Endodermal cell (in vitro differentiated cells): ENCODE measurements around the gene VDR. TPM values are rescaled to one million over a fixed set of nuclear protein-coding genes. Genes with fewer than 3 reads are reported as not detected.

Experiments
- DNase-seq: peaks from one replicate; pipeline ENCODE4 v3.0.0-alpha.2; 2017
- H3K27ac ChIP-seq: 2 replicates; pipeline ENCODE4 v1.5.1; 2013; ENCODE audit warnings: mild to moderate bottlenecking, low read depth, low read length, moderate library complexity
- H3K27me3 ChIP-seq: 2 replicates; pipeline ENCODE4 v1.6.1; 2013; ENCODE audit warnings: mild to moderate bottlenecking, low read length, moderate library complexity; ENCODE audit not compliant: insufficient read depth, control insufficient read depth, poor library complexity, severe bottlenecking
- H3K36me3 ChIP-seq: 2 replicates; pipeline ENCODE4 v1.7.0; 2013; ENCODE audit warnings: mild to moderate bottlenecking, low read length, moderate library complexity; ENCODE audit not compliant: control insufficient read depth, insufficient read depth
- H3K4me1 ChIP-seq: one replicate; pipeline ENCODE4 v1.7.0; 2013; ENCODE audit warnings: low read length; ENCODE audit not compliant: control insufficient read depth, insufficient read depth
- H3K4me3 ChIP-seq: 2 replicates; pipeline ENCODE4 v1.5.1; 2013; ENCODE audit warnings: mild to moderate bottlenecking, low read length, moderate library complexity
- H3K9ac ChIP-seq: 2 replicates; pipeline ENCODE4 v1.6.1; 2013; ENCODE audit warnings: mild to moderate bottlenecking, low read length, moderate library complexity; ENCODE audit not compliant: poor library complexity, severe bottlenecking; ENCODE audit errors: extremely low read depth
- H3K9me3 ChIP-seq: 2 replicates; pipeline ENCODE4 v1.6.1; 2013; ENCODE audit warnings: mild to moderate bottlenecking, low read length, moderate library complexity; ENCODE audit not compliant: control insufficient read depth
- H3K27ac Mint-ChIP-seq: 2 replicates; pipeline ENCODE4 v1.8.0; 2020; ENCODE audit warnings: mixed read lengths
- H3K27me3 Mint-ChIP-seq: 2 replicates; pipeline ENCODE4 v1.8.0; 2021; ENCODE audit warnings: mild to moderate bottlenecking, mixed read lengths; ENCODE audit not compliant: insufficient read depth
- H3K36me3 Mint-ChIP-seq: 2 replicates; pipeline ENCODE4 v1.8.0; 2020; ENCODE audit warnings: low read depth, mixed read lengths
- H3K4me1 Mint-ChIP-seq: 2 replicates; pipeline ENCODE4 v1.8.0; 2020; ENCODE audit warnings: mixed read lengths
- H3K4me3 Mint-ChIP-seq: 2 replicates; pipeline ENCODE4 v1.8.0; 2020; ENCODE audit warnings: mild to moderate bottlenecking, moderate library complexity, mixed read lengths
- H3K9me3 Mint-ChIP-seq: 2 replicates; pipeline ENCODE4 v1.8.0; 2020; ENCODE audit warnings: mild to moderate bottlenecking, mixed read lengths
- WGBS, 2 experiments: methylation state at CpG; one replicate each; pipeline versions ENCODE4 v1.1.5 to v1.1.7; 2013; ENCODE audit warnings: missing lambda C conversion rate in 2 of 2, mixed read lengths in 1 of 2; ENCODE audit not compliant: insufficient coverage in 1 of 2, insufficient read length in 1 of 2; 5-methylcytosine and 5-hydroxymethylcytosine counted together
- total RNA-seq, 2 donors: library from RNA; stranded (reverse); fragmentation: NEBNext Ultra II Directional in 1 of 2; extraction: Animal tissue kit (Norgen Biotek cat#: 25700) in 1 of 2; gene quantifications; 2 replicates in 1 of 2; 3 replicates in 1 of 2; pipeline ENCODE4 v1.2.1, GENCODE V29; 2021
- TF ChIP-seq, protein P1 (sequence below): fragments of 200-600 bp; sonication (generic); conservative IDR thresholded peaks from 2 replicates; pipeline ENCODE4 v1.5.0; 2021; ENCODE audit warnings: antibody characterized with exemption, mild to moderate bottlenecking

The VDR gene
- total RNA-seq, 2 donors from 2014 or later: 0.04 TPM; not detected in 1

GRCh38 chr12:47822863-47823262, 81.9 kb downstream of the VDR start:
- WGBS, 2 experiments: 90 to 100% methylated on average over 2 to 3 of the region's 3 CpGs
- Mint-ChIP-seq H3K36me3 (no peaks in the 10 kb centered on the region), H3K27me3 (peaks cover 3% of the 10 kb centered on the region), H3K4me1 (peaks cover 44% of the 10 kb centered on the region), H3K9me3 (no peaks in the 10 kb centered on the region), H3K27ac (no peak overlapping the region), H3K4me3 (no peak overlapping the region)
- Histone ChIP-seq H3K4me3 (no peak overlapping the region), H3K9ac (no peak overlapping the region), H3K36me3 (peaks cover 2% of the 10 kb centered on the region), H3K9me3 (no peaks in the 10 kb centered on the region), H3K27ac (no peak overlapping the region), H3K27me3 (no peaks in the 10 kb centered on the region), H3K4me1 (peaks cover 8% of the 10 kb centered on the region)
- TF ChIP-seq, protein P1, sequence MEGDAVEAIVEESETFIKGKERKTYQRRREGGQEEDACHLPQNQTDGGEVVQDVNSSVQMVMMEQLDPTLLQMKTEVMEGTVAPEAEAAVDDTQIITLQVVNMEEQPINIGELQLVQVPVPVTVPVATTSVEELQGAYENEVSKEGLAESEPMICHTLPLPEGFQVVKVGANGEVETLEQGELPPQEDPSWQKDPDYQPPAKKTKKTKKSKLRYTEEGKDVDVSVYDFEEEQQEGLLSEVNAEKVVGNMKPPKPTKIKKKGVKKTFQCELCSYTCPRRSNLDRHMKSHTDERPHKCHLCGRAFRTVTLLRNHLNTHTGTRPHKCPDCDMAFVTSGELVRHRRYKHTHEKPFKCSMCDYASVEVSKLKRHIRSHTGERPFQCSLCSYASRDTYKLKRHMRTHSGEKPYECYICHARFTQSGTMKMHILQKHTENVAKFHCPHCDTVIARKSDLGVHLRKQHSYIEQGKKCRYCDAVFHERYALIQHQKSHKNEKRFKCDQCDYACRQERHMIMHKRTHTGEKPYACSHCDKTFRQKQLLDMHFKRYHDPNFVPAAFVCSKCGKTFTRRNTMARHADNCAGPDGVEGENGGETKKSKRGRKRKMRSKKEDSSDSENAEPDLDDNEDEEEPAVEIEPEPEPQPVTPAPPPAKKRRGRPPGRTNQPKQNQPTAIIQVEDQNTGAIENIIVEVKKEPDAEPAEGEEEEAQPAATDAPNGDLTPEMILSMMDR: no peak
- DNase-seq: no peak

- Mint-ChIP-seq H3K27me3 (peaks cover 3% of the 10 kb centered on the region), H3K4me1 (peaks cover 49% of the 10 kb centered on the region), H3K4me3 (no peak overlapping the region), H3K36me3 (peaks cover under 1% of the 10 kb centered on the region), H3K9me3 (no peaks in the 10 kb centered on the region), H3K27ac (no peak overlapping the region)
- WGBS, 2 experiments: 62 to 70% methylated on average over 2 of the region's 2 CpGs
- no peak overlapping the region for H3K4me3 ChIP-seq
- peaks cover 7% of the 10 kb centered on the region for H3K36me3 ChIP-seq
- H3K9me3 ChIP-seq: no peaks in the 10 kb centered on the region
- no peak overlapping the region for H3K27ac ChIP-seq
- H3K4me1 ChIP-seq: peaks cover 9% of the 10 kb centered on the region
- TF ChIP-seq, protein P1: no peak
- no peaks in the 10 kb centered on the region for H3K27me3 ChIP-seq
- no peak overlapping the region for H3K9ac ChIP-seq
- DNase-seq: no peak
Measured at GRCh38 chr12:47822401-47822800, 82.4 kb downstream of the VDR start.

DNA sequence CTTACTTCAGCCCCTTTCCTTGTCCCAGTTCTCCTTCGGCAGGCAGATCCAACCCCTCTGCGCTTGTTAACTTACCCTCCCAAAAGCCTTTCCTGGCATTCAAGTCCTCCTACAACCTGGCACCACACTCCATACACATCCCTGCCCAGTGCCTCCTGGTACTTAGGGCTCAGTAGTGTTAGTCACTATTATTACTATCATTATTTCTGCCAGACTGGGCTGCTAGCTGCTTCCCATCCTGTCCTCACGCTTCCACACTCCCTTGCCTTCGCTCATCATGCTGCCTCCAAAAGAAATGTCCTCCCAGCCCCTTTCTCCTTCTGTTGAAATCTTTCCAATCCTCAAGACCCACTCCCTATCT, 83.5 kb downstream of the VDR start:
- peak overlapping the region; percentile 16 for H3K9ac ChIP-seq
- TF ChIP-seq, protein P1: no peak
- peak overlapping the region; percentile 82 for H3K4me3 ChIP-seq
- H3K9me3 ChIP-seq: no peaks in the 10 kb centered on the region
- H3K27me3 ChIP-seq: no peaks in the 10 kb centered on the region
- Mint-ChIP-seq H3K4me1 (peaks cover 58% of the 10 kb centered on the region), H3K36me3 (peaks cover 4% of the 10 kb centered on the region), H3K4me3 (peak overlapping the region; percentile 79), H3K27ac (peak overlapping the region; percentile 100), H3K9me3 (no peaks in the 10 kb centered on the region), H3K27me3 (peaks cover 3% of the 10 kb centered on the region)
- peaks cover 10% of the 10 kb centered on the region for H3K36me3 ChIP-seq
- H3K27ac ChIP-seq: peak overlapping the region; percentile 96
- 63 to 89% methylated on average over 1 to 4 of the region's 4 CpGs for WGBS, 2 experiments
- peaks cover 16% of the 10 kb centered on the region for H3K4me1 ChIP-seq
- DNase-seq: no peak
